AG04450 (cell line): ENCODE data around the gene SYPL2. TPM values are rescaled to one million over a fixed set of nuclear protein-coding genes. Genes with fewer than 3 reads are reported as not detected.

Experiments used
- CTCF ChIA-PET: fragments of 300-600, 350-600 bp; formaldehyde crosslinking; extraction: SDS; loops from one replicate; lab custom pipeline; 2022; ENCODE audit warnings: antibody characterized with exemption, inconsistent platforms; lab: Charles Lee
- POLR2A ChIA-PET: fragments of 350-600 bp; formaldehyde crosslinking; extraction: SDS; loops from one replicate; lab custom pipeline; 2021; ENCODE audit warnings: antibody characterized with exemption, inconsistent platforms; lab: Yijun Ruan, JAX
- DNase-seq: peaks from one replicate; pipeline ENCODE4 v3.0.0-alpha.2; 2011; ENCODE audit warnings: low read depth, low spot score
- H3K27ac ChIP-seq: one replicate; pipeline ENCODE4 v1.5.1; 2012; ENCODE audit warnings: low read depth, low read length, control low read depth
- H3K27me3 ChIP-seq: one replicate; pipeline ENCODE4 v1.6.0; 2012; ENCODE audit warnings: low read length; ENCODE audit not compliant: control insufficient read depth, insufficient read depth
- H3K4me3 ChIP-seq: 2 replicates; pipeline ENCODE4 v1.5.1; 2011; ENCODE audit warnings: mild to moderate bottlenecking, low read depth, low read length, control low read depth
- H3K9me3 ChIP-seq: 2 replicates; pipeline ENCODE4 v1.5.1; 2012; ENCODE audit warnings: low read length; ENCODE audit not compliant: control insufficient read depth, insufficient read depth
- polyA plus RNA-seq: library from polyadenylated mRNA; depleted of rRNA; stranded (reverse); fragments of >200 nt; gene quantifications from 2 replicates; pipeline ENCODE4 v1.2.3, GENCODE V29; 2011
- TF ChIP-seq, protein P1 (sequence below): IDR thresholded peaks from 2 replicates; pipeline ENCODE4 v1.5.1; 2011; ENCODE audit warnings: low read depth, low read length, control low read depth, inconsistent platforms

The SYPL2 gene
- polyA plus RNA-seq, 1 experiment, result 0.40 TPM

- no peak for DNase-seq
- POLR2A ChIA-PET, result no interaction called here
- Histone ChIP-seq H3K27me3 (no peaks in the 10 kb centered on the region), H3K27ac (no peak overlapping the region), H3K9me3 (no peaks in the 10 kb centered on the region; the same call in 1 of the 2 replicates), H3K4me3 (no peak overlapping the region)
- CTCF ChIA-PET, result interaction anchor here (1.1 to 37.0 kb wide), 2 partner anchors 11 to 46 kb away, joined by 4 to 1351 read pairs; partner anchors contain the start of gene GPR61
- TF ChIP-seq, protein P1, sequence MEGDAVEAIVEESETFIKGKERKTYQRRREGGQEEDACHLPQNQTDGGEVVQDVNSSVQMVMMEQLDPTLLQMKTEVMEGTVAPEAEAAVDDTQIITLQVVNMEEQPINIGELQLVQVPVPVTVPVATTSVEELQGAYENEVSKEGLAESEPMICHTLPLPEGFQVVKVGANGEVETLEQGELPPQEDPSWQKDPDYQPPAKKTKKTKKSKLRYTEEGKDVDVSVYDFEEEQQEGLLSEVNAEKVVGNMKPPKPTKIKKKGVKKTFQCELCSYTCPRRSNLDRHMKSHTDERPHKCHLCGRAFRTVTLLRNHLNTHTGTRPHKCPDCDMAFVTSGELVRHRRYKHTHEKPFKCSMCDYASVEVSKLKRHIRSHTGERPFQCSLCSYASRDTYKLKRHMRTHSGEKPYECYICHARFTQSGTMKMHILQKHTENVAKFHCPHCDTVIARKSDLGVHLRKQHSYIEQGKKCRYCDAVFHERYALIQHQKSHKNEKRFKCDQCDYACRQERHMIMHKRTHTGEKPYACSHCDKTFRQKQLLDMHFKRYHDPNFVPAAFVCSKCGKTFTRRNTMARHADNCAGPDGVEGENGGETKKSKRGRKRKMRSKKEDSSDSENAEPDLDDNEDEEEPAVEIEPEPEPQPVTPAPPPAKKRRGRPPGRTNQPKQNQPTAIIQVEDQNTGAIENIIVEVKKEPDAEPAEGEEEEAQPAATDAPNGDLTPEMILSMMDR, result 0 out of 2 replicates have a peak, but pooled peaks have one; percentile 5
These were observed 21.9 kb downstream of the SYPL2 start for GRCh38 chr1:109488201-109488600.

GRCh38 chr1:109488696-109489095 is 22.4 kb downstream of the SYPL2 start:
- POLR2A ChIA-PET, result no interaction called here

GRCh38 chr1:109490029-109490933 is 23.9 kb downstream of the SYPL2 start:
- Histone ChIP-seq H3K9me3 (no peaks in the 10 kb centered on the region; the same call in 1 of the 2 replicates), H3K4me3 (no peak overlapping the region), H3K27me3 (no peaks in the 10 kb centered on the region), H3K27ac (no peak overlapping the region)
- ChIA-PET CTCF (interaction anchor here (0.5 to 37.0 kb wide), 31 partner anchors 8 to 745 kb away, joined by 3 to 1351 read pairs (median 5); partner anchors contain the start of genes AMIGO1, GPR61 and PSMA5), POLR2A (interaction anchor here (1.1 to 1.4 kb wide), 2 partner anchors 39 to 43 kb away, joined by 4 to 9 read pairs; no protein-coding TSS in a partner anchor)
- DNase-seq, result no peak
- TF ChIP-seq, protein P1, result peak; percentile 93

More at GRCh38 chr1:109488696-109489095, 22.4 kb downstream of the SYPL2 start:
- TF ChIP-seq, protein P1, result no peak
- Histone ChIP-seq H3K9me3 (no peaks in the 10 kb centered on the region; the same call in 1 of the 2 replicates), H3K27me3 (no peaks in the 10 kb centered on the region), H3K4me3 (no peak overlapping the region), H3K27ac (no peak overlapping the region)
- CTCF ChIA-PET, result interaction anchor here (1.1 to 37.0 kb wide), 2 partner anchors 10 to 46 kb away, joined by 4 to 1351 read pairs; partner anchors contain the start of gene GPR61
- no peak for DNase-seq

DNA sequence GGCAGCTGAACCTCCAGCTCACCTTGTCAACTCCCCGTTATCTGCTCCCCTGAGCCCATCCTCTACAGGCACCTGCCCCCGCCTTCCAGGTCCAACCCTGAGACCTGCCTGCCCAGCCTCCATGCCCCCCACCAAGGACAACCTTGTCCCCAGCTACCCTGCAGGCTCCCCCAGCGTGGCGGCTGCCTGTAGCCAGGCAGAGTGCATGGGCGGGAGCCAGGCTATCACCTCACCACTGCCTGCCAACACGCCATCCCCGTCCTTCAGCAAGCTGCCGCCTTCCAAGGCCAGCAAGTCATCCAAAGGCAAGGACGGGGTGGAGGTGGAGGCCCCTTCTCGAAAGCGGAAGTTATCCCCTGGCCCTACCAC is 24.6 kb downstream of the SYPL2 start:
- Histone ChIP-seq H3K4me3 (no peak overlapping the region), H3K9me3 (no peaks in the 10 kb centered on the region; the same call in 1 of the 2 replicates), H3K27me3 (no peaks in the 10 kb centered on the region), H3K27ac (no peak overlapping the region)
- POLR2A ChIA-PET, result interaction anchor here (1.1 to 1.4 kb wide), 2 partner anchors 39 to 42 kb away, joined by 4 to 9 read pairs; no protein-coding TSS in a partner anchor
- DNase-seq, result no peak
- TF ChIP-seq, protein P1, result no peak
- CTCF ChIA-PET, result interaction anchor here (0.7 to 37.0 kb wide), 24 partner anchors 8 to 290 kb away, joined by 3 to 1351 read pairs (median 6); partner anchors contain the start of genes AMIGO1, GPR61 and PSMA5
